ENCODE results near the gene SLC35A4.
"Not testable (repeated sequence)": the region's sequence is repeated elsewhere in the genome, so short reads cannot be mapped to it uniquely, and the experiment has no call there.

Gene SLC35A4

DNA sequence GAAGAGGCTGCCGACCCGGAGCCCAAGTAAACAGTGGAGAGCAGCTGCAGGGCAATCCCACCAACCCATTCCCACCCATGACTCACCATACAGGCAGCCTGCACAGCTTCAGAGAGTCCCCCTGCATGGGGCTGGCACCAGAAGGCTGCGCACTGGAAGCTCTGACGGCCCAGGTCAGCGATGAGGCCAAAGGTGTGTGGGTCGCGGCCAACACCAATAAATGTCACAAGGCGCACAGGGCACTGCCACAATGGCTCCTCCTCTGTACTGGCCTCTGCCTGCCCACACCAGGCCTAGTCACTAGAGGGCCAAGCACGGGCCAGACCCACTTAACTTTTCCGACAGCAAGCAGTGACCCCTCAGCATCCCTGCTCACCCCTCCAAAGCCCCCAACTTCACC, 4.4 kb upstream of the SLC35A4 start:
- DNase-seq = no peak

DNA sequence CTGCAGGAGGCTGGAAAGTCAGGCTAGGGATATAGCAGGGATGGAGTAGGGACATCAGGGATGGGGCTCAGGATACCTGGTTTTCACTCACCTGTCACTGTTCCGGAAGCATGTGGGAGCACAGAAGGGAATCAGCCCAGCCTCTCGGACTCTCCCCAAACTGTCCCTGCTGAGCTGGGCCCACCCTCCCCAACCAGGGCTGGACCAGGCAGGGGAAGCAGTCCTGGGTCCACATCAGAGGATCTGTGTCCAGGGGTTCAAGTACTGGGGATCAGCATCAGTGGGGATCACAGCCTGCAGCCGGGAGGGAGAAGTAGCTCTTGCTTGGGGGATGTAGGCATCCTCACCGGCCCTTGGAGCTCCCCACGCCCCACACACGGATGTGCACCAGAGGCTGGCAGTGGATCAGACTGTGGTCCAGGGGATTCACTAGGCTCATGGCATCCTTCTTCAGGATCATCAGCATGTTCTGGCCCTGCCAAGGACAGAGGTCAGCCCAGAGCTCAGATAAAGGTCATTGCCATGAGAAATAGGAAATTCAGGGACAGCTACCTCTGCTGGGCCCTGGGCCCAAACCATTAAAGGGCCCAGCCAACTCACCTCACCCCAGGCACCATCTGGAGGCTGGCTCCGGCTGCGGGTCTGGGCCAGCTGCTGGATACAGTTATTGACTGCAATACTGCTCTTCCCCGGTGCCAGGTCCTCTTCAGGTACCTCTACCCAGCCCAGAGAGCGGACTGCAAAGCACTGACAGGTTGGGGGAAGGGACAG, 2.7 kb upstream of the SLC35A4 start:
- DNase-seq = no peak

DNA sequence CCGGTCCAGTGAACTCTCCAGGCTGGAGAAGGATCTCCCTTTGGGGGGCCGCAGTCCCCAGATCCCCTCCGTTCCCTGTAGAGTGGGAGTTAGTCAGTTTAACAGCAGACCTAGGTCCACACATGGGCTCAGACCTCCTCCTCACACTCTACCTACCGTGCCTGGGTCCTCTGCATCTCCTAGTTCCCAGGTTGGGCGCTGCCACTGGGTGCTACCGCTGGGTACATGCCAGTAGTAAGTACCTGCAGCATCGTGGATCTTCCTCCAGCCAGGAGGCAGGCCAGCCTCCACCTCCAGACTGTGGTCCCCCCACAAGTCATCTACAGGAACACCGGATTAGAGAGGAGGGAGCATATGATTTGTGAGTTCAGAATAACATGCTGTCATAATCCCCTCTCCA, 1.0 kb upstream of the SLC35A4 start:
- no peak for DNase-seq

DNA sequence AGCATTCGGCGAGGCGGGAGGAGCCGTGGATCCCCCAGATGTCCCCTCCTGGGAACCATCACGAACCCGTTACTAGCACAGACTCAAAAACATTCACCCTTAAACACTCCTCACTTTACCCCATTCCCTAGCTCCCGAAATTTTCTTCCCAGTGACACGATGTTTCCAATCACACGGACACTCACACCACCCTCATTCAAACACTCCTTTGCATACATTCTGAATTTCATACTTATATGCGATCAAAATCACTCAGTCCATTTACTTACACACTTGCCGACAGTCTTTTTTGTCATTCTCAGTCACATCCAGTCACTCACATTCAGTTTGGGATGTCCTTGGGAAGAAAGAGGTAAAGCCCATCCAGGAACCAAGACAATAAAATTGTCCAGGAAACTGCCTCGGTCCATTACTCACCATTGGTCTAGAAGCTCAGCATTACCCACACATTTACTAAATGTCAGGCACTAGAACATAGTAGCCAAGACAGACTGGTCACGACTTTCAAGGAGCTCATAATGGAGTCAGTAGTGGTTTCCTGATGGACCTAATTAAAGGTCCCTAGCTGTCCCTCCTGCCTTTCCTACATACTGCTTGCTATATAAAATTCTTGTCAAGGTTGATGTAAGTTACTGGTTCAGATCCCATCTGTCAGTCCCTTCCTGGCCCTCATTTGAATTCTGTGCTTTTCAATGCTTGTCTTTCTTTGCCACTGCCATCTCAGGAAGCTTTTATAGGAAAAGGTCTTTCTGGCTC, 574 bp downstream of the SLC35A4 start:
- DNase-seq = no peak

DNA sequence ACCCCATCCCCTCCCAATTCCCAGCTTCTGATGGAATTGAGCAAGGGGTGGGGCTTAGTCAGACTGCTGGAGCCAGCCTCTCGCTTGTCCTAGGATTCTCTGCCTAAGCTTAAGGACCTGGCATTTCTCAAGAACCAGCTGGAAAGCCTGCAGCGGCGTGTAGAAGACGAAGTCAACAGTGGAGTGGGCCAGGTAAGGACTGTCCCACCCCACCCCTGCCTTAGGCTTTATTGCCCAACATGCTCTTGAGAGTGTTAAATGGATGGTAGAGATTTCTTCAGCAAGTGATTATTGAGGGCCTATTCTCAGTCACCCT, 1.1 kb downstream of the SLC35A4 start:
- DNase-seq = no peak

DNA sequence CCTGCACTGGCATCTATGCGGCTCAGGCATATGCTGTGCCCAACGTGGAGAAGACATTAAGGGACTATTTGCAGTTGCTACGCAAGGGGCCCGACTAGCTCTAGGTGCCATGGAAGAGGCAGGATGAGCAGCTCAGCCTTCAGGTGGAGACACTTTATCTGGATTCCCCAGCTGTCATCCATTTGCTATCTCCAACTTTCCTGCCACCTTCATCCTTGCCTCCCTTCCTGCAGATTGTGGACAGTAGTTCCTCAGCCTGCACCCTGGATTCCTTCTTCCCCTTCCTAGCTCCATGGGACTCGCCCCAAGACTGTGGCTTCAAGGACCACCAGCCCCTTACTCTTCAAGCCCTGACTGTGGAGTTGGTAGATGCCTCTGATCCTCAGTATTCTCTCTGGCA, 2.0 kb downstream of the SLC35A4 start:
- DNase-seq = no peak

DNA sequence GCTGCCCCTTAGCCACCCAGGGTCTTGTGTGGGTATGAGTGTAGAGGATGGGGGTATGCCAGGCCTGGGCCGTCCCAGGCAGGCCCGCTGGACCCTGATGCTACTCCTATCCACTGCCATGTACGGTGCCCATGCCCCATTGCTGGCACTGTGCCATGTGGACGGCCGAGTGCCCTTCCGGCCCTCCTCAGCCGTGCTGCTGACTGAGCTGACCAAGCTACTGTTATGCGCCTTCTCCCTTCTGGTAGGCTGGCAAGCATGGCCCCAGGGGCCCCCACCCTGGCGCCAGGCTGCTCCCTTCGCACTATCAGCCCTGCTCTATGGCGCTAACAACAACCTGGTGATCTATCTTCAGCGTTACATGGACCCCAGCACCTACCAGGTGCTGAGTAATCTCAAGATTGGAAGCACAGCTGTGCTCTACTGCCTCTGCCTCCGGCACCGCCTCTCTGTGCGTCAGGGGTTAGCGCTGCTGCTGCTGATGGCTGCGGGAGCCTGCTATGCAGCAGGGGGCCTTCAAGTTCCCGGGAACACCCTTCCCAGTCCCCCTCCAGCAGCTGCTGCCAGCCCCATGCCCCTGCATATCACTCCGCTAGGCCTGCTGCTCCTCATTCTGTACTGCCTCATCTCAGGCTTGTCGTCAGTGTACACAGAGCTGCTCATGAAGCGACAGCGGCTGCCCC, 2.6 kb downstream of the SLC35A4 start:
- no peak for DNase-seq

DNA sequence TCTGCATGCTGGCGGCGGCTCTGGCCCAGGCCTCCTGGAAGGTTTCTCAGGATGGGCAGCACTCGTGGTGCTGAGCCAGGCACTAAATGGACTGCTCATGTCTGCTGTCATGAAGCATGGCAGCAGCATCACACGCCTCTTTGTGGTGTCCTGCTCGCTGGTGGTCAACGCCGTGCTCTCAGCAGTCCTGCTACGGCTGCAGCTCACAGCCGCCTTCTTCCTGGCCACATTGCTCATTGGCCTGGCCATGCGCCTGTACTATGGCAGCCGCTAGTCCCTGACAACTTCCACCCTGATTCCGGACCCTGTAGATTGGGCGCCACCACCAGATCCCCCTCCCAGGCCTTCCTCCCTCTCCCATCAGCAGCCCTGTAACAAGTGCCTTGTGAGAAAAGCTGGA, 3.2 kb downstream of the SLC35A4 start:
- DNase-seq = no peak

DNA sequence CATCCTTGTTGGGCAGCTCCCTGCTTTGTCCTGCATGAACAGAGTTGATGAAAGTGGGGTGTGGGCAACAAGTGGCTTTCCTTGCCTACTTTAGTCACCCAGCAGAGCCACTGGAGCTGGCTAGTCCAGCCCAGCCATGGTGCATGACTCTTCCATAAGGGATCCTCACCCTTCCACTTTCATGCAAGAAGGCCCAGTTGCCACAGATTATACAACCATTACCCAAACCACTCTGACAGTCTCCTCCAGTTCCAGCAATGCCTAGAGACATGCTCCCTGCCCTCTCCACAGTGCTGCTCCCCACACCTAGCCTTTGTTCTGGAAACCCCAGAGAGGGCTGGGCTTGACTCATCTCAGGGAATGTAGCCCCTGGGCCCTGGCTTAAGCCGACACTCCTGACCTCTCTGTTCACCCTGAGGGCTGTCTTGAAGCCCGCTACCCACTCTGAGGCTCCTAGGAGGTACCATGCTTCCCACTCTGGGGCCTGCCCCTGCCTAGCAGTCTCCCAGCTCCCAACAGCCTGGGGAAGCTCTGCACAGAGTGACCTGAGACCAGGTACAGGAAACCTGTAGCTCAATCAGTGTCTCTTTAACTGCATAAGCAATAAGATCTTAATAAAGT, 3.9 kb downstream of the SLC35A4 start:
- no peak for DNase-seq

DNA sequence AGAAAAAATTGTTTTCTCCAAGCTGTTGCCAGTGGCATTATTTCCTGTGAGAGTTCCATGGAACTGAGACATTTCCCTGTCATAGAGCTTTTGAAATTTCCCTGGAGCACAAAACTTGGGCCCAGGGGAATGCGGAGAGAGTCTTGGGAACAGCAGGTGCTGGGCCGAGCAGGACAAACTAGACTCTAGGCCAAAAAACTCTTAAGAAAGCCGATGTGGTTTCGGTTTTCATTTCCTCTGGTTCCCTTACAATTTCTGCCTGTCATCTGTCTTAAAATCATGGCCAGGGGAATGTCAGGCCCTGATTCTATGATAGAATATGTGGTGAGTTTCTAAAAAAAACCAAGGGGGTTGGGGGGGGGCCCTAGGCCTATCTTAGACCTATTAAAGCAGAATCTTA, 4.6 kb downstream of the SLC35A4 start:
- DNase-seq = no peak

DNA sequence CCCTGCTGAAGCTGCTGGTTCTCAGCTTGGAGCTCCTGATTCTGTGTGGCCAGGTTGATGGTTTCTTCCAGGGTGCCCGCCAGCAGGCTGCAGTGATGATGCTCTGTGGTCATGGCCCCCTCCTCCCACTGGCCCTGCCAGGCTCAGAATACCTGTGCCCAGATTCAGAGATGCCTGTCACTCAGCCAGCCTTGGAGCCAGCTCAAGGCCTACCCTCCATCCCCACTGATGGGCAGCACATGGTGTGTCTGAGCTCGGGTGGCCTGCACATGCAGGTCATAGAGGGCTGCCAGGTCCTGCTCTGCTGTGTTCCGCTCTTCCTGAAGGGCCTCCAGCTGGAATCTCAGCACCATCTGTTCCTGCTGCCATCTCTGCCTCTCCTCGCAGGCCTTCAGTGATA, 5.4 kb downstream of the SLC35A4 start:
- no peak for DNase-seq

DNA sequence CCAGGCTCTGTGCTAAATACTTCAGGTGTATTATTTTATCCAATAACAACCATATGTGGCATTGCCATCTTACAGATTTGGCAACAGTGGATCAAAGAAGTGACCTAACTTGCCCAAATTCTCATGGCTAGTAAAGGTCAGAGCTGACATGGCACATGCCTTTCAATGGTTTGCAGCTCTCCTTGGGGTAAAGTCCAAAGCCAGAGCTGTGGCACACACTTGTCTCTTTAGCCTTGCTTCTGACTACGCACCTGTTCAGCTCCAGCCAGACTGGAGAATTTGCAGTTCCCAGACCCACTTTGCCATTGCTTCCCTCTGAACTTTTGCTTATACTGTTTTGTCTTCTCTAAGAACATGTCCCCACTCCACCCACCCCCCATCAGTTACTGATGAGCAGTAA, 5.9 kb downstream of the SLC35A4 start:
- no peak for DNase-seq

DNA sequence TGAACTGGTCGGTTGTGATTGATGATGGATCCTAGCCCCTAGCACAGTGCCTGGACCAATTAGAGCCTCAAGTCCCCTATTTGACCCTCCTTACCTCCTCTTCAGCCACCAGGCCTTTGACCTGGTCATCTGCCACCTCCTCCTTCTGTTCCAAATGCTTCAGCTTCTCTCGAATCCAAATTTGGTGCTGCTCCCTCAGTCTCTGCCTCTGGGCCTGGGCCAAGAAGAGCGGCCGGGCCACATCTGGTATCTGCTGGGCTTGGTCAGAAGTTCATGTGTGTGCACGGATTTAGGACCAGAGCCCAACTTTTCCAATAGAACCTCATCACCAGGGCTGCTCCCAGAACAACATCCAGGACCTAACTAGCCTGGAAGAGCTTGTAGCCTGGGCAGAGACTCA, 6.5 kb downstream of the SLC35A4 start:
- no peak for DNase-seq

DNA sequence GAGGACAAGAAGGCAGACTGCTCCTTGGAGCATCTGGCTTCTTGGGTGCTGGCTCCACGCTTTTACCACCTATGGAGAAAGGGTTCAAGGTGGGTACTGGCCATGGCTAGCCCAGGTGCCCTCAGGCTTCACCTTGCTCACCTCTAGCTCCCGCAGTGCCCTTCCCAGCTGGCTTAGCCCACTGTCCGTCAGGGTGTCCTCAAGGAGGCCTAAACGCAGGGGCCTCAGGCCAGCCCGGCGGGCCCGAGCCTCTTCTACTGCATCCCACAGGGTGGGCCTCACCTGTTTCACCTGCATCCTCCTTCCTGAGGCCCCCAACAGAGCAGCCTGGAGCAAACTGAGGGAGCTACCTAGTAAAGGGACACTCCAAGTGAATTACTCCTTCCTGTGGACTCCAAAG, 9.1 kb downstream of the SLC35A4 start:
- DNase-seq = no peak

DNA sequence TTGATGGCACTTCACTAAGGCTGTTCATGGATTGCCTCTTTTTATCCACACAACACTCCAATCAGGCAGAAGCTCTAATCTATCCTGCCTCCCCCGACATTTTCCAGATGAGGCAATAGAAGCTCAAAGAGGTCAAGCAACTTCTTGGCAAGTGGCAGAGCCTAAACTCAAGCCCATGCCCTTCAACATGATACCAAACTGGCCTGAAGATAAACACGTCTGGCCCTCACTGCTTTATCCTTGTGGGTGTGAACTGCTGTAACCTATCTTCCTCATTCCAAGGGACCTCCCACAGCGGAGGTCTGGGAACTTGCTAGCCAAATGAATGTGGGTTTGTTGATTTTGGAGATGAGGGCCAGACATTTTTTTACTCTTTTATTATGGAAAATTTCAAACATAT, 9.5 kb downstream of the SLC35A4 start:
- DNase-seq = no peak

DNA sequence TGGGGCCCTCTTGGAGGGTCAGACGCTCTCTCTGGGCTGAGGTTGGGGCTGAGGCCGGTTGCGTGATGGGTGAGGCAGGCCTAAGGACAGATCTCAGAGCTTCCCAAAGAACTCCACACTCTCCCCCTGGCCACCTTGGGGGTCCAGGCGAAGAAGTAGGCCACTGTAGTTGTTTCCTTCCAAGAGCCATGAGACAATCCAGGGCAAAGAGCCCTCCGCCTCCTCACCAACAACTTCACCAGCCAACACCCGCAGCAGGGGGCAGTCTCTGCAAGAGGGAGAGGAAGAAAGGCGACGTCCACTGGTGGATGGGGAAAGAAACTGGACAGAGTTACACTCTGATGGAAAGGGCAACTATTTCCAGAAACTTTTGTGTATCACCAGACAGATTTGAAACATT, 10.7 kb downstream of the SLC35A4 start:
- DNase-seq = no peak

DNA sequence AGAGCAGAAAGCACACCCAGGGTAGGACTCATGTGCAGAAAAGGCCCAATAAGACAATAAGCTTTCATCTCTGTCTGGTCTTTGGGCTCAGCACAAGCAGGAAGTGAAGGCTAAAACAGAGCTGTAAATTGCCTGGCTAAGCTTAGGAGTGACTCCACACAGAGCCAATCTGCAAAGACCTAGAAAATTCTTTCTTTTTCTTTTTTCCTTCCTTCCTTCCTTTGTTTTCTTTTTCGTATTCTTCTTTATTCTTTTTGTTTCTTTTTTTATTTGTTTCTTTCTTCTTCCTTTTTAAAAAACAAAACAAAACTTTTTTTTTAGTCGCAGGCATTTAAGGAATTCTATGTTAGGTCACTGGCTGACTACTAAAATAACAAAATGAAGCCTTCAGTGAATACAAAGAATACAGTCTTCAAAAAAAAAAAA, 12.2 kb downstream of the SLC35A4 start:
- DNase-seq = no peak

DNA sequence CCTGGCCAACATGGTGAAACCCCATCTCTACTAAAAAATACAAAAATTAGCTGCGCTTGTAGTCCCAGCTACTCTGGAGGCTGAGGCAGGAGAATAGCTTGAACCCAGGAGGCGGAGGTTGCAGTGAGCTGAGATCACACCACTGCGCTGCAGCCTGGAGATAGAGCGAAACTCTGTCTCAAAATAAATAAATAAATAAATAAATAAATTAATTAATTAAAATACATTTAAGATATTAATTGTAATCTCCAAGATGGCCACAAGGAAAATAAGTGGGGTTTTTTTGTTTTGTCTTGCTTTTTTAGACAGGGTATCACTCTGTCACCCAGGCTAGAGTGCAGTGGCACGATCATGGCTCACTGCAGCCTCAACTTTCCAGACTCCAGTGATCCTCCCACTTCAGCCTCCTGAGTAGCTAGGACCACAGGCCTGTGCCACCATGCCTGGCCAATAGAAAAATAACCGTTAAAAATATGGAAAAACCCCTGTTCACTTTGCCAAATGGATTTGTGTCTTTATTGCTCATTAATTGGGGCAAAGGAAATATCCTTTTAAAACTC, 14.6 kb downstream of the SLC35A4 start:
- not testable (repeated sequence) for DNase-seq

DNA sequence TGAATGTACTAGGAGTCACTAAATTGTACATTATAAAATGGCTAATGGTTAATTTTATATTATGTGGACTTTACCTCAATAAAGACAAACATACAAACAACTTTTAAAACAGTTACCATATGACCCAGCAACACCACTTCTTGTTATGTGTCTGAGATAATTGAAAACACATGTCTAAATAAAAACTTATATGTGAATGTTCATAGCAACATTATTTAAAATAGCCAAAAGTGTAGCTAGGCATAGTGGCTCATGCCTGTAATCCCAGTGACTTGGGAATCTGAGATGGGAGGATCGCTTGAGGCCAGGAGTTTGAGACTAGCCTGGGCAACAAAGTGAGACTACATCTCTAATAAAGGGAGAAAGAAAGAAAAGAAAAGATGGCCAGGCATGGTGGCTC, 22.9 kb downstream of the SLC35A4 start:
- no peak for DNase-seq

DNA sequence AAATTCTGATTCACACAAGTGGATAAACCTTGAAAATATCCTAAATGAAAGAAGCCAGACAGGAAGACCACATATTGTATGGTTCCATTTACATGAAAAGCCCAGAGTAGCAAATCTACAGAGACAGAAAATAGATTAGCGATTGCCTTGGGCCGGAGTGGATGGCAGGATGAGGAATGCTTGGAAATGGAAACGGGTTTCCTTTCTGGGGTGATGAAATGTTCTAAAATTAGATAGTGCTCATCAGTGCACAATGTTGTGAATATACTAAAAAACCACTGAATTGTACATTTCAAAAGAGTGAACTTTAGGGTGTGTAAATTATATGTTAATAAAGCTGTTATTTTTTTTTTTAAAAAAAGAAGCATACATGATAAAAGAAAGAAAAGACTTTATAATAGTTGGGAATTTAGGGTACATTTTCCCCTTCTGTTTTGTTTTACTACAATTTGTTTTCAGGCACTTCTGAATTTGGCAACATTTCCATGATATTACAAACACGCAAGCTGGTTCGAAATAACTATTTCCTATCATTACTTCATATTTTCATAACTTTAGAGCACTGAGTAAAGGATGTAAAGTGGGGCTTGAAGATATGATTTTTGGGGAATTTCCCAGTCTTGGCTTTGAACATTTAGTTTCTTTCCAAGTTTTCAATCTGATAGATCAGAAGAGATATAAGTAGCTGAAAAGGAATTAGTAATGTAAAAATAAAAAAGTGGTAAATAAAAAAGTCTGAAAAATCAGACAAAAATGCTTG, 23.9 kb downstream of the SLC35A4 start:
- no peak for DNase-seq

DNA sequence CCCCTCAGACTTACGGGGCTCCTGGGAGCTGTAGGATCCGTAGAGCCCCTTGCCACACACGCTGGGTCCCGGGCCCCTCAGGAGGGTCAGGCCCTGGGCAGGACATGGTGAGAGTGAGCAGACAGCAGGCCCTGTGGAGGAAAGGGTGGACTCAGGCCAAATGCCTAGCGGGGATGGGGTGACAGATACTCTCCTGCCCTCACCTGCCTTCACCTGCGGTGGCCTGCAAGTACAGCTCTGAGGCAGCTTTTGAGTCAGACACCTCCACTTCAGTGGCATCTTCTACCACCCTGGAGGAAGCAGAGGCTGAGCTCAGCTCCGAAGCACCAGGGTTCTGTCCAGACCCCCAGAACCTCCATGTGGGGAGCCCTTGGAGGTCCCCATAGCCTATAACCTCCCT, 26.2 kb downstream of the SLC35A4 start:
- DNase-seq = no peak

DNA sequence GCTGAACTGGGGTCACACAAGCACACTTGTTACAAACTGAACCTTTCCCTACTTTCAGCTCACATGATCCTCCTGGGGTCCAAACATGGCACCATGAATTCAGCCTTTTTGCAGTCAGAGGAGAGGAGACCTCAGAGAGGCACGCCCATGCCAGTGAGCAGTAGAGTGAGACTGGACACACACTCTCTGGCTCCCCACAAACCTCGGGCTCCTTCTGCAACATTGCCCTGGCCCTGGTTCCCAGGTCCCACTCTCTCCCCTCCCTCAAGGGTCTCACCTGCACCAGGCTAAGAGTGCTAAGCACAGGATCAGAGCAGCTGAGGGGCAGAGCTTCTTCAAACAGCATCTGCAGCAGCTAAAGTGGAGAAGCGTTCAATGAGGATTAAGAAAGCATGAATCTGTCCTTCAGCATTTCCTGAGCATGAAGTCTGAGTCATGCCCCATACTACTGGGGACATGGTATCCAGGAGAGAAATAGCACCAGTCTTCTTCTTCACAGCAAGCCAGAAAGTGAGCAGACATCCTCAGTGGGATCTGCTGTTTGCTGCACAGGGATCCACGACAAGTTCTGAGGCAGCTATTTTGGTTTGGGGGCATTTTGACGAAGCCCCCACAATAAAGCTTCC, 27.2 kb downstream of the SLC35A4 start:
- no peak for DNase-seq
